Measurements from ENCODE around the gene FREM2.

FREM2 gene

GRCh38 chr13:38826182-38826813, 139.4 kb downstream of the FREM2 start:
- DNase-seq (ENCODE audit: low read depth) = no peak

DNA sequence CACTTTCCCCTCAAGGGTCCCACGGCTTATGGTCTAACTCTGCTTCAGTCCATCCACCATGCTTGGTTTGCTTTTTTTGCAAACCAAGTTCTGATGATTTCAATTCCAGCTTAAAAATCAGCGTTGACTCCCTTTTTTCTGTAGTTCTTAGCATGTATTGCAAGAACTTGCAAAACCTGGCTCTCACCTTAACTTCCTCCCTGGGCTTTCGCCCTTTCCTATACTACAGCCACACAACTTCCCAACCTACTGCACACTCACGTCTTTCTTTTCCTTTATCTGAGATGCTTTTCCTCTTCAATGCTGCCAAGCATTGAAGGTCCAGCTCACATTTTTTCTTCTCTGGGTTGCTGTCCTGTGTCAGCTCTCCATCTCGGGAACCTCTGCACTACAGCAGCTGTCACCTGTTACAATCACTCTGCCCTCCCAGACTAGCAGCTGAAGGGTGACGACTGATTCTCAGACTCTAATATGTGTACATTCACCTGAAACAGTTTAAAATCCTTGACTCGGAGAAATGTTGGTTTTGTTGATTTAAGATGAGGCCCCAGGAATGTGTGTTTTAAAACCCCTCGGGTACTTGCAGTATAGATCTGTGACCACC, 143.7 kb downstream of the FREM2 start:
- DNase-seq (ENCODE audit: low read depth) = no peak

GRCh38 chr13:38844581-38844980, 157.7 kb downstream of the FREM2 start:
- no peak for DNase-seq (ENCODE audit: low read depth)

- DNase-seq (ENCODE audit: low read depth) = no peak
Measured at GRCh38 chr13:38848360-38848759, 161.5 kb downstream of the FREM2 start.

DNA sequence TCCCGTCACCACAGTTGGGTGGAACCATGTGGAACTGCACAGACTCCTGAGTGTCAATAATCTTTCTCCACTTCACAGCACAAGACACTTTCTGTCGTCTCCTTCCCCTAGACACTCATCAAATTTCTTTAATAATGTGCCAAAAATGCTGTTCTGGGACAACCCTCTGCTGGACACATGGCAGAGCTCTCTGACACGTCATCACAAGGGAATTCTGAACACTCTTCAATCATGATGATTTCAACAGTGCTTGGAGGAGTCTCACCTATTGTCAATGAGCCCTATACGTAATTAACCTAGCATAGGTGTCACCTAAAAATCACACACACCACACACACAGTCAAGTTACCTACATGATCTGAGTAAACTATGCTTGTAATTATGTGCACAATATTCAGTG, 162.4 kb downstream of the FREM2 start:
- DNase-seq (ENCODE audit: low read depth) = no peak

DNA sequence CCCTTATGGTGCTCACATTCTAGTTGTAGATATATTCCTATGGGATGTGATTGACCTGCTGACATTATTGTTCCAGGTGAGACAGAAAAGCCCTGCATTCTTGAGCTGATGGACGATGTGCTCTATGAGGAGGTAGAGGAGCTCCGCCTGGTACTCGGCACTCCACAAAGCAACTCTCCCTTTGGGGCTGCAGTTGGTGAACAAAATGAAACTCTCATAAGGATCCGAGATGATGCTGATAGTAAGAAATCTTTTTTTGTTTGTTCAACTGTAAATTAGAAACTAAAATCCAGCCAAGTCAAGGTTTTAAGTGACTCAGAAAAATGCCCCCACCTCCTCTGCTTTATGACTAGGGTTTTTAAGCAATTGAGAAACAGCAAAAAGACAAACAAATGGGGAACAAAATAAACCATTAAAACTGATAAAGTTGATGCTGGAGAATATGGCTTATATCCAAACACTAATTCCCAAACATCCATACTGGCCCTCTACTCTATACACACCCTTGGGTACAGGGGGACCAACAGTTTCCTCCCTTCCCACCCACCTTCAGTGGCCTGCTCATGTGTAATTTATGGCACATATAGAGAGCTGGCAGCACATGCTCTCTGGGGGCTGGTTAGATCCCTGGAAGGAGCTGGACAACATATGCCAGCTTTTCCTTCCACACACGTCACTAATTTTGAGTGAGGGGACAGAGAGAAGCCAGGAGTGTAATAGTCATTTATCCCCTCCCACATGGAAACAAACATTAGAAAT, 164.2 kb downstream of the FREM2 start:
- no peak for DNase-seq (ENCODE audit: low read depth)

DNA sequence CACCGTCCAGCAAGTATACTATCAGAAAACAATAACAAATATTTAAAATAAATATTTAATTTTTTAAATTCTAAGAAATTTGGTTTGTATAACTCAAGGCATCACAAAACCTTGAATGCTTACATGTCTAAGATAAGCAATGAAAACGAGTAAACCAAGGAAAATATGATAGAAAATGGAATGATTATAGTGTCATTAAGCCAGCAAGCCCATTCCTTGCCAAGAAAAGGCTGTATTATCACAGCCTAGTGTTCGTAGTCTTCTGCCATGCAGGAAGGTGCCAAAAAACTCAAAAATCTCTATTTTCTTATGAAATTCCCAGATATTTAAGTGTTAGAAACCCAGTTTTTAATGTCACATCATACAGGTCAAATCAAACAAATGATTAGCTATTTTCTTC, 167.3 kb downstream of the FREM2 start:
- DNase-seq (ENCODE audit: low read depth) = no peak

- DNase-seq (ENCODE audit: low read depth) = no peak
Measured at GRCh38 chr13:38856065-38856464, 169.2 kb downstream of the FREM2 start.

- DNase-seq (ENCODE audit: low read depth) = no peak
Measured at GRCh38 chr13:38862443-38862842, 175.6 kb downstream of the FREM2 start.

GRCh38 chr13:38863536-38863935, 176.7 kb downstream of the FREM2 start:
- no peak for DNase-seq (ENCODE audit: low read depth)

DNA sequence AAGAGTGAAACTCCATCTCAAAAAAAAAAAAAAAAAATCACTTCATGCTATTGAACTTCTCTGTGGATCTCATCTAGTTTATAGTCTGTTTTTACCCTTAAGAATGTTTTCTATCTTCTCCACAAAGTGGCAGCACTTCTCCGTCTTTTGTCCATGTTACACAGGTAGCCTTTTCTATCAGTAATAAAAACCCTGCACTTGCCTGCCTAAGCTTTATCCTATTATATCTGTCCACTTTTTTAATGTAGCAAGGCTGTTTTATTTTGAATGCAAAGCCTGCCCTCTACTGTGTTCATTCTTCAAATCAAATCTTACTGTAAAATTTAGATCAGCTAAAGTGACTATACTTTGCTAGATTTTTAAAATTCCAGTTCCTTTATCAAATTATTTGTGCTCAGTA, 179.8 kb downstream of the FREM2 start:
- DNase-seq (ENCODE audit: low read depth) = no peak

- no peak for DNase-seq (ENCODE audit: low read depth)
Measured at GRCh38 chr13:38868399-38868798, 181.5 kb downstream of the FREM2 start.

DNA sequence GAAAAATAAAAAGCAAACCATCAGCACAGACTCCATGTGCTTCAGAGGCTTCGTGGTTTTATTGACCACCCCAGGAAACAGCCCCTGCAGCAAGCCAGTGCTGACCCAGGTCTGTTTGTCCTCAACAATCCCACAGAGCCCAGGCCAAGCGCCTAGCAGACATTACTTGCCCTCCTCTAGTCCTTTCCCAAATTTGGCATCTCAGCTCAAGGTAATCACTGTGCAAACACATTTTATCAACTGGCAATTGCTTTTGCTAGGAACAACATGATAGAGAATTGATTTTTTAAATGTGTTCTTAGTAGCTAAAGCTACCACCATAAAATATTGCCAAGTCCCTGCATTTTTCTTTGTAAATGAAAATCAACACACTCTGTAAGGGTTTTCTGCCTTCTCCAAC, 182.0 kb downstream of the FREM2 start:
- no peak for DNase-seq (ENCODE audit: low read depth)

DNA sequence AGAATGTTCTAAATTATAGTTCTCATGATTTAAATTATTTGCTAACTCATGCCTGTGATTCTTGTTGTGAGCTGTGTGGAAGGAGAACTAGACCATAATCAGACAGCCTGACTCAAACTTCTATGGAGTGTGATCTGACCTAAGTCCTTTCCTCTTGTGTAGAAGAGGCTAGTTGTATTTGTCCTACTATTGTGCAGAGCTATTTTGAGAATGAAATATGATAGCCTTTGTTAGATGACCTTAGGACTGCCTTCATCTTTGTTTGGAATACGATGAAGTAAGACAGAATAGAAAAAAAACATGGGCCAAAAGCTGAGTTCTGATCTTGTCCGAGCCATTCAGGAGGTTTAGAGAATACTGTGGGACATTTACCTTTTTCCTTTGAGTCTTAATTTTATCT, 184.4 kb downstream of the FREM2 start:
- DNase-seq (ENCODE audit: low read depth) = no peak

GRCh38 chr13:38872693-38873092, 185.8 kb downstream of the FREM2 start:
- no peak for DNase-seq (ENCODE audit: low read depth)

GRCh38 chr13:38875186-38875875, 188.5 kb downstream of the FREM2 start:
- no peak for DNase-seq (ENCODE audit: low read depth)

DNA sequence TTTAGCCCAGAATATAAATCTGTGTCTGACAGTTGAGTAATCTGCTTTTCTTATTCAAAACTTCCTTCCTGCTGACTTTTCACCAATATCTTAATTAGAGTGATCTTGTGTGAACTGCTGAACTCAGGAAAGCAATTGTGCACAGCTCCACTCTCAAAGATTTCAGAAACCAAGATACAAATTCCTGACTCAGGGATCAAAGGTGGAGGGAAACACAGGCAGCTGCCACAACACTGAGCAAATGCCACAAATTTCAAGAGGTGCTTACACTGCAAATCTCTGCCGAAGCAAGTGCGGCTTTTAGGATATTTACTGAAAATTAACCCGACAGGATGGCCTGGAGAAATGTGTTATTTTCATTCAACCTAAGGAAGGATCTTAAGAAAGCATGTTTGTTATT, 192.4 kb downstream of the FREM2 start:
- DNase-seq (ENCODE audit: low read depth) = no peak

- DNase-seq (ENCODE audit: low read depth) = no peak
Measured at GRCh38 chr13:38879786-38880185, 192.9 kb downstream of the FREM2 start.

DNA sequence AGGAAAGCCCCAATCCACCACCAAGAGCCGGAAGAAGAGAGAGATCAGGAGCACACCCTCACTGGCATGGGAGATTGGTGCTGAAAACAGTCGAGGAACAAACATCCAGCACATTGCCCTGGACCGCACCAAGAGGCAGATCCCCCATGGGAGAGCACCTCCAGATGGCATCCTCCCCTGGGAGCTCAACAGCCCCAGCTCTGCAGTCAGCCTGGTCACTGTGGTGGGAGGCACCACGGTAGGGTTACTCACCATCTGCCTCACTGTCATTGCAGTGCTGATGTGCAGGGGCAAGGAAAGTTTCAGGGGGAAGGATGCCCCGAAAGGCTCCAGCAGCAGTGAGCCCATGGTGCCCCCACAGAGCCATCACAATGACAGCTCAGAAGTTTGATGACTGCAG, 193.5 kb downstream of the FREM2 start:
- DNase-seq (ENCODE audit: low read depth) = no peak

- no peak for DNase-seq (ENCODE audit: low read depth)
Measured at GRCh38 chr13:38883783-38884182, 196.9 kb downstream of the FREM2 start.

DNA sequence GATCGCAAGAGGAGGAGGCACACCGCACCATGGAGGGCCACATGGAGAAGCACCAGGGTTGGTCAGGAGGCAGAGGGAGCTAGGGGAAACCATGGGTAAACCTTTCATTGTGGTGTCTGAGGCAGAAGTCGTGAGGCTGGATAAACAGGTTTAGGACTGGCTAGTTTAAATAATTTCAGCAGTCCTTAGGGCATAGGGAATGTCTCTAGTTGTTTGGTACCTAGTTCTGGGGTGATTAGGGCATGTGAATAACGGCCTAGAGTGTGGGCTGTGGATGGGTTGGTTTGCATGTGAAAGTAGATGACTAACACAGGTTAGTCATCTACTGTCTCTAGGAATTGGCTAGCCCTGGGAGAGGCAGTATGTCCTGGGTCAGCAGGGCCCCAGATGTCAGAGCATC, 201.4 kb downstream of the FREM2 start:
- DNase-seq (ENCODE audit: low read depth) = no peak

DNA sequence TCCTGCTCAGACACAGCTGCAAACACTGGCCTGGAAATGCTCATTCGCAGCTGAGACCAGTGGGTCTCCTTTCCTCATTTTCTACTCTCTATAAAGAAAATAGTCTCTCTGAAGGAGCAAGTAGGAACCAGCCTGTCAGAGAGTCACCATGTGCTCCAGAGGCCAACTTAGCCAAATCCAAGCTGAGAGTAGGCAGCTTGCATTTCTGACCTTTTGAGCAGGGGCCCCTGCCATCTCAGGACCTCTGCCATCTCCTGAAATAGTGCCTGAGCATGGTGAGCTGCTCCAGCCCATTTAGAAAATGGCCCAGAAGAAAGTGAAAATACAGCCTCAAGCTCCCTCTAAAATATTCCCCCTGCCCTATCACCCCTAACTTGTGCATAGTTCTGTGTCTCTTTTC, 208.2 kb downstream of the FREM2 start:
- DNase-seq (ENCODE audit: low read depth) = no peak

- no peak for DNase-seq (ENCODE audit: low read depth)
Measured at GRCh38 chr13:38897521-38897920, 210.6 kb downstream of the FREM2 start.

All from fibroblast of gingiva (primary cell).